GM19463 (cell line): ENCODE data around the gene ACOXL.

Experiments used
- ATAC-seq: cut with Tn5 transposase; IDR thresholded peaks from one replicate; pipeline ENCODE4 v1.9.1; 2021; ENCODE audit warnings: mild to moderate bottlenecking, moderate library complexity; ENCODE audit not compliant: unreplicated experiment

Gene ACOXL

DNA sequence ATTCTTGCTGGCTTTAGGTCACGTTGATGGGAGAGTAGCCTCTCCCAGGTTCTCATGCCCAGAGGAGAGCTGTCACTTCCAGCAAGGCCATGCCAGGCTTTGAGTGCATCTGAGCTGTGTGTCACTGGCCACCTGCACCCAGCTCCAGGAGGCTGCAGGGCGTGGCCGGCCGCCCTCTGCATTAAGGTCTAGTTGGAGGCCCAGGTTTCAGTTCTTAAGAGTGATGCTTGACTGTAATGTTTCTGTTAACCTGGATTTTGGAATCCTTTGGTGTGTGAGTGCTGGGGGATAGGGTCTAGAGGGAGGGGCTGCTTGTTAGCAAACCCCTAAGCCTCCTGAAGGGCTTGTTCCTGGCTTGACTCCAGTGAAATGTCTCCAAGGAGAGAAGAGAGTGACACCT is 140.1 kb downstream of the ACOXL start:
- ATAC-seq = no peak

DNA sequence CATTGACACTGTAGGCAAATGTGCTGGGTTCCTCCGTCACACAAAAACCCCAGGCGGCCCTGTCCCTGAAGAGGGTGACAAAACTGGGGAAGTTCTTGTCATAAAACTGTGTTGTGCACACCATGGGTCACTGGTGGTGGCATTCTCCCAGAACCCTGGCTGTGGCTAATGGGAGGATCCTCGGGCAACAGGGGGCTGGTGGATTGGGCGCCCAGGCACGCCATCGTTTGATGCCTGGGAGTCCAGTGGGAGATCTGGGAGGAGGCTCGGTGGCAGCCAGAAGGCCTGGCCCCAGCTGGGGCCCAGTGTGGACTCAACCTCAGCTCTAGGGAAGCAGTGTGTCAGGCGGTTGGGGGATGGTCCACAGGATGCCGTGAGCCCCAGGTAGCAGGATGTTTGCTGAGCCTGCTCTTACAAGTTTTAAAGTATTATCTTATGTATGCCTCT is 140.7 kb downstream of the ACOXL start:
- no peak for ATAC-seq

DNA sequence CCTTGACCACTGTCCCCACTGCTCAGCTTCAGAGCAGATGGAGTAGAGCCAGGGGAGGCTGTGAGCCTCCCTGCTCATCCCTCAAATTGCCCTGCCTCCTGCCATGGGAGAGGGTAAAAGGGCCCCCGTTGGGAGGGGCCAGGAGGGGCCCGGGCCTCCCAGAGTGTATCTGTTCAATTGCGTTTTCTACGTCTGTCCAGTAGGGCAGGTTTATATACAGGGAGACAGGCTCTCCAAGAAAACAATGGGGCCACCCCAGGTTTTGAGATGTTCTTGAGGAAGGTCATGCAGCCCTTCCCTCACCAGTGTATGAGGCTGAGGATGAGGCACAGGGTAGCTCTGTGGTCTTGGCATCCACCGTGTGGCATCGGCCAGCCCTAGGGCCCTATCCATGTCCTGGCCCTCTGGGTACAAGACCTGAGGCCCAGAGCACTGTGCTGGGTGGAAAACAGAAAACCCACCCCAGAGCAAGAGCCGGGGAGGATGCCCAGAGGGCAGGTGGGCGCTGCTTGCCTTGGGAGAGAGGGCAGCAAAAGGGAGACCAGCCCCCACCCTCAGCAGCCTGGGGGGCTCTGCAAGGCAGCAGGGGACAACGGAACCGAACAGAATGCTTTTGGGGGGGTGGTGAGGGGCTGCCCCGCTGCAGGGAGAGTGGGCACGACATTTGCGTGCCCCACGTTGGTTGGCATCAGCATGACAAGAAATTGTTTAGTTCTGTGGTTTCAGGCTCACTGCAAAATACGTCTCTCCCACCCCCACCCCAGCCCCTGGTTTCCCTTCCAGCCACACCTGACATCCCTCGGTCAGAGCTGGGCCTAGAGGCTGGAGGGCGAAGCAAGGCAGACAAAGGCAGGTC is 141.5 kb downstream of the ACOXL start:
- no peak for ATAC-seq

DNA sequence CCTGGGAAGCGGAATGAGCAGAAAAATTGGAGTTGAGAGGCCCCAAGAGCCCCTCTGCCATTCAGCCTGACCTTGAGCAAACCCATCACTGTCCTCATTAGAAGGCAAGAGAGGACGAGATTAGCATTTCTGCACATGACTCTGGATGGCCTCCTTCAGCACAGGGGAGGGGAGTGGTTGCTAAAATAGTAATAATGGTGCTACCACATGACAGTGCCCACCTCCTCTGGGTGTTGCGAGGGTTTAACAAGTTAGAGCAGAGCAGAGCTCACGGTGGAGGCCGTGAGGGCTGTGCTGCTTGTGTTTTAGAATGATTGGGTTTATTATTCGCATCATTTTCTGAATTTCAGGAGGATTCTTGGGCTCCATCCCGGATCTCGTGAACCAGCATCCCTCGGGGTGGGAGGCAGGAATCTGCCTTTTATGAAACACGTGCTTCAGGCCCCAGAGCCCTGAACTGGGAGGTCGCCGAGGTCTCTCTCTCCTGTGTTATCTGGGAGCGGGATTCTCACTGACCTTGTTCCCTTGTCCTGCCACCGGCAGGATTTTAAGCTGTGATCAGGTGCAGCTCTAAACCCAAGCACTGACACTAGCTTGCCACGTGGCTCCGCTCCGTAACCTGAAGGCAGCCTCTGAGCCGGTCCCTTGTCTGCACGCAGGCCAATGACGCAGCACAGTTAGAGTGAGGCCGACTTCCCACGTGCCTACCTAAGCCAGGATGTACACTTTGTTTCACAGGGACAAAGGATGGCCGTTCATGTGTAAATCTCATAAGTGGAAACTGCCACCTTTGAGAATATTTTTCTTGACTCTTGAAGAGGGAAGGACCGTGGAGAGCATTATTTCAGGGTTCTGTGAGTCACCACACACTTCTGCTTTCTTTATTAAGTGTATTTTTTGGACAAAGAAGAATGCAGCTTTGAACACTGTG is 142.3 kb downstream of the ACOXL start:
- ATAC-seq = no peak

DNA sequence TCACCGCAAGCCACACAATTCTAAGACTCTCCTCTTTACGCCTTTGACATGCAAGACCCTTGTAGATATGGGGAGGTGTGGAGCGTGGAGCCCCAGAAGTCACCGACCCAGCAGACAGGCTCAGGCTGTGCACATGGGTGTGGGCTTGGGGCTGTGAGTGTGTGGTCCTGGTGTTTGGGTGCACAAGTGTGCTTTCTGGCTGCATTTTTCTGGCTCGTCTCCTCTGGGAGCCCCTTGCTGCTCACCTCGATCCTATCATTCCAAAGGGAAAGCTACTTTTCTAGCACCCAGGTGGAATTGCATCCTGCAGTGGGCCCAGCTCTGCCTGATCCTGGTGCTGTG is 143.0 kb downstream of the ACOXL start:
- ATAC-seq = no peak

DNA sequence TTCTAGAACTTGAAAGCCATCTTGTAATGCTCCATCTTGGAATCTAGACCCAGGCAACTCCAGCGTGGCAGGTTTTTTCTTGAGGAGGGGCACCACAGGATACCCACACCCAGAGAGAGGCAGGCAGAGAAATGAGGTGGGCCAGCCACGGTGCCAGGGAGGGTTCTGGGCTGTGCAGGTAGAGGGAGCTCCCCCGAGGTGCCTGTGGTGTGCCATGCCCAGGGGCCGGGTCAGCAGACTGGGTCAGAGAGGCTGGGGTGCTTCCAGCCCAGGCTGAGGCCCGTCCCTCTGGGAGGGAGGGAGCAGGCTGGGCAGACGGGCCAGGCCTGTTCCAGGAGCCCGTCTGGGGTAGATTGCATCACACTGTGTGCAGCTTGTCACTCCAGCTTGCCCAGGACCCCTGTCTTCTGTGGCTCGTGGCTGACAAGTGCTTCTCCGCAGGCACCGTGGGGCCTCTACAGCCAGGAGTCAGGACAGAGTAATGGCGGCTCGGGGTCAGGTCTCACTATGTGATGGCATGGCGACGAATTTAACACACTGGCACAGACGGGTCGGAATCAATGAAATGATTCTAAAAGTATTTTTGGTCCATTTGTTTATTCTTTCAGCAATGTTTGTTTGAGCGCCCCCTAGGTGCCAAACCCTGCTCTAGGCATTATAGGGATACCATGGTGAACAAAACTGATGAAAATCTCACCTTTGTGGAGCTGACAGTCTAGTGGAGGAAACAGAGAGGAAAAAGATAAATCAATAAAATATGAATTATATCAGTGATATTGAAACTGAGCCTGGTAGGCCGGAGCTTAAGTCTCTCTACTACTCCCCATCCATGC is 144.0 kb downstream of the ACOXL start:
- no peak for ATAC-seq

DNA sequence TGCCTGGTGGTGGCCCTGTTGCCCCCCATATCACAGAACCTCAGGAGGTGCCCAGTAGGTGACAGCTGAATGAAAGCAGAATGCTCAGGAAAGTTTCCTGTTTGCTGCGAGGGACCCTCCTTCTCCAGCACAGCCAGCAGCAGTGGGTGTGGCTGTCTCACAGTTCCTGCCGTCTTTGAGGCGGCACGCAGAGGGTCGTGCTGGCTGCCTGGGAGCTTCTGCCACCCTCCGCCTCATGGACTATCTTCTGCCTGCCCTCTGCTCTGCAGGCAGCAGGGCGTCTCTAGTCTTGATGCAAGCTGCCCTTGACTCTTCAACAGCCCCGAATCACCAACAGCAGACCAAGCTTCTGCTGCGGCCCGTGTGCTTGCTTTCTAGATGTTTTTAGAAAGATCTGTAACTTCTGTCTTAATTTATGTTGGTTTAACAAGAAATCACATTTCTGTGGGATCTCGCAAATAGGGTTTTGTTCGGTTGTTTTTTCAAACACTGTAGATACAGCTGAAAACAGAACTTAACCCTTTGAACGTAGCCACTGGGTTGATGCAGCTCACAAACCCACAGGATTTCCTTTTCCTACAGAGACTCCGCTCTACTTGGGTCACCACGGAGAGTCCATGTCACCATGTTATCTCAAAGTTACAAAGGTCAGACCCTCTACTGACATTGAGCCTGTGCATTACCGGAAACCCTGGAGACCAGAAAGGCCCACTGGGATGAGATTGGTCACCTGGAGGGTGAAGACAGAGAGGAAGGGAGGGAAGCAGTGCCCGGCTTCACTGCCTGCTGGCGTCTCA is 144.9 kb downstream of the ACOXL start:
- no peak for ATAC-seq

DNA sequence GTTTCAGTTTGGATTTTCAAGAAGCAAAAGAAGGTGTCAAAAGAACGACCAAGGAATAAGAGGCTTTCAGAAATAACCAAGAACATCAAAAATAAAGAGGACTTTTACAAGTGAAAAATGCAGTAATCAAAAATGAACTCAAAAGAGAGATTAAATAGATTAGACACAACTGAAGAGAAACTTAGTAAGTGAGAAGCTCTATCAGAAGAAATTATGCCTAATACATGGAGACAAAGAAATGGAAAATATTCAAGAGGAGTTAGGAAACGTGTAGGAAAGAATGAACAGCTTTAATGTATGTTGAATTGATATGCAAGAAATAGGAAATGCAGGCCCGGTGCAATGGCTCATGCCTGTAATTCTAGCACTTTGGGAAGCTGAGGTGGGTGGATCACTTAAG is 145.8 kb downstream of the ACOXL start:
- no peak for ATAC-seq

DNA sequence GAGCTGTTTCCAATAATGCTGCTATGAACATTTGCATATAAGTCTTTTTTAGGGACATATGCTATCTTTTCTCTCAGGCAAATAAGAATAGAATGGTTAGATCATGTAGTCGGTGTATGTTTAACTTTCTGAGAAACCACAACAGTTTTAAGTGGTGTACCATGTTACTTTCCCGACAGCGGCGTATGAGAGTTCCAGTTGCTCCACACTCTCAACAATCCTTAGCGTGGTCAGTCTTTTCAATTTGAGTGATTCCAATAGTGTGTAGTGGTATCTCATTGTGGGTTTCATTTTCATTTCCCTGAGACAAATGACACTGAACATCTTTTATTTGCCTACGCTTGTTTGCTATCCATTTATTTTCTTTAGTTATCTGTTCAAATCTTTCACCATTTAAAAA is 149.5 kb downstream of the ACOXL start:
- no peak for ATAC-seq

DNA sequence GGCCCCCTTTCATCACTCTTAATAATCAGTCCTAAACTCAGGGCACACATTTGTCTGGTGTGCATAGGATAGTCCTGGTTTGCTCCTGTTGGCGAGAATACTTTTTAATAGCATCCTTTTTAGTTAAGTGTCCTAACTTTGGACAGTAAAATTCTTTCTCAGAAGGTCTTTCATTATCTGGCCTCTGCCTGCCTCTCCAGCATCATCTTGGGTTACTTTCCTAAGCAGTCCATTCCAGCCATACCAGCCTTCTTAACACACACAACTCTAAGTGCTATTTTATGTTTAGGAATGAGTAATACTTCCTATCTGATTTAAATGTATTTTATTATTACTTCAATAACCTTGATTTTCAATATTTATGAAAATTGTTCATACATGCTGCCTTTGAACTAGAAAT is 151.0 kb downstream of the ACOXL start:
- ATAC-seq = no peak

DNA sequence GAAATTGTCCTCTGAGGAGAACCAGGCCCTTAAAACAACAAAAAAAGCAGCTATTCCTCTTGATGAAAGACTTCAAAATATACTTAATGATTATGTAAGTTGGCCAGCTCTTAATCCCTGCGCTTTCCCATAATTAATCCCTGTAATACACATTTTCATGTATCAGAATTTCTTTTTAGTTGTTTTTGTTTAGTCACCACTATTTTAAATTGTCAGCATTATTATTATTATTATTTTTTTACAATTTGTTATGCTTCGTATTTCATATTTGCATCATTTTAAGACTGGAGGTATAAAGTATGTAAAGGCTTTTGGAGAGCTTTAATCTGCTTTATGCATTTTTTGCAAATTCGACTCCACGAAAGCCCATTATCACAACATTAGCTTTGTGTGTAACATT is 152.9 kb downstream of the ACOXL start:
- ATAC-seq = no peak

DNA sequence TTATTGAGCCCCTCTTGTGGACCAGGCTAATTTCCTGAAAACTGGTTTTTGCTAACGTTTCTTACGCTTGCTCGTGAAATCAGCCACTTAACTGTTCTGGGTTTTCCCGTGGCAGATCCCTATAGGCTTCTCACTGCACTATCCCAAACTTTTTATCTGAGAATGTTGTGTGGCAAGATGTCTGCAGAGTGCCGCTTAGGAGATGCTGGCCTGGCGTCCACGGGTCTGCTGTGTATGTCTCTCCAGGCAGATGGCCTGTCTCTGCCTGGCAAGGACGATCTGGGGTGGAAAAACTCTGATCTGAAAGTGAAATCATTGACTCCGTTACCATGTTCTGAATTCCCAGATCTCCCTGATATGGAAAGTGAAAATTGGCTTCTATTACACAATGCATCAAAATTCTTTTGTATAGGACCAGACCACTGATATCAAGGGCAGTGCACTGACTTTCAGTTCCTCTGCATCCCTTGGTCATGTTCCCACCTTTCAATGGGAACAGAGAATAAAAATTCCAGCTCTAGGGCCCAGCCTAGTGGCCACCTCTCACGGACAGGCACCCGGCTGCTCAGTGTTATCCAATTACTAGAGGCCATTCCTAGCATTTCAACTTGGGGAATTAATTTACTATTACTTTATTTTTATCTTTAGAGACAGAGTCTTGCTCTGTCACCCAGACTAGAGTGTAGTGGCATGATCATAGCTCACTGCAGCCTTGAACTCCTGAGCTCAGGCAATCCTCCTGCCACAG is 154.6 kb downstream of the ACOXL start:
- ATAC-seq = no peak

DNA sequence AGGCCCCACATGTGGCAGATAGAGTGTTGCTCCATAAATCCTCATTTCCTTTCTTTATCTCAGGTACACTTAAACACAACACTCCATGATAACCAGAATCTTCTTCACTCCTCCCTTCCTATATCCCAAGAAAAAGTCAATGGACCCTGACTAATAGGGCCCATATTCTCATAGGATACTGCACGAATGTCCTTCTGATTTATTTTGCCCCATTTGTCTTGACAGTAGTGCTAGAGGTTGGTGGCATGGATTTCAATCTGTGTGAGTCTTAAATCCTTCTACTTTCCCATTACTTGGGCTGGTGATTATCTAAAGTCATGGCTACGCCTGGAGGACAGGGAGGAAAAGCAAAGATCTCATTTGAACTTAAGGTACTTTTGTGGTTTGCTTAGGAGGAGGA is 156.0 kb downstream of the ACOXL start:
- no peak for ATAC-seq

DNA sequence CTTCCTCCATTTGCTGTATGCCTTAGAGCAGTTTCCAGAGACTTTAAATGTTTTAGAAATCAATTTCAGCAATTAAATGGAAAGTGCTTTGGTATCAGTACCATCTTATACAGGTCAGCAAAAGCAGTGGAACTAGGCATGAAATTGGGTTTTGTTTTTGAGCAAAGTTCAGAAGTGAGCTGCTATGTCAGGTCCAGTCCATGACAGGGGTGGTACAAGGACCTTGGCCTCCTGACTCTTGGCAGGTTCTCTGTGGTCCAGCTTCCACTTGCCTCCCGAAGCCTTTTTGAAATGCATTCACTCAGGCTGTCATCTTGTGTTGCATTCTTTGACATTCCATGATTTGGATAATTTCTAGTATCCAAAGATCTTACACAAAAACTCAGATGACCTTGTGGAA is 159.3 kb downstream of the ACOXL start:
- no peak for ATAC-seq

DNA sequence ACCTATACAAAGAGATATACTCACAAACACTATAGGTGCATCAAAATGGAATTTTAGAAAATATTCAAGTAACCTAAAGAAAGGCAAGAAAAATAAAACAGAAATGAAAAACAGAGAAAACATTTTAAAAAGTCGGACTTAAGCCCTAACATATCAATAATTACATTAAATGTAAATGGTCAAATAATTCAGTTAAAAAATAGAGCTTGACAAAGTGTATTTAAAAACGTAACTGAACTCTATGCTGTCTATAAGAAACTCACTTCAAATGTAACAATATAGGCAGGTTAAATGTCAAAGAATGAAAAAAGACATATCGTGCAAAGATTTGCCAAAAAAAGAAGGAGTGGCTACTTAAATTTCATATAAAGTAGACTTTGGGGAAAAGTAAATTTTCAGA is 163.9 kb downstream of the ACOXL start:
- ATAC-seq = no peak

DNA sequence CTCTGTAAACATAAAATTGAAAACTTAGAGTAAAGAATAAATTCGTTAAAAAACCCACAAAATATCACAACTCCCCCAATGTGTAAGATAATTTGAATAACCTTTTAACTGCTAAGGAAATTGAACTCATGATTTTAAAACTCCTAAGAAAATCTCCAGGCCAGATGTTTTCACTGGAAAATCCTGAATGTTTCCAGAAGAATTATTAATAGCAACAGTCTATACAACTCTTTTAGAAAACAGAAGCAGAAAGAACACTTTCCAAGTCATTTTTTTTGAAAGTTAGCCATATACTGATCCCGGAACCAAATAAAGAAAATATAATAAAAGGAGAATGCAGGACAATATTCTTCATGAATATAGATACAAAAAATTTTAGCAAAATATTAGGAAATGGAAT is 165.6 kb downstream of the ACOXL start:
- ATAC-seq = no peak

DNA sequence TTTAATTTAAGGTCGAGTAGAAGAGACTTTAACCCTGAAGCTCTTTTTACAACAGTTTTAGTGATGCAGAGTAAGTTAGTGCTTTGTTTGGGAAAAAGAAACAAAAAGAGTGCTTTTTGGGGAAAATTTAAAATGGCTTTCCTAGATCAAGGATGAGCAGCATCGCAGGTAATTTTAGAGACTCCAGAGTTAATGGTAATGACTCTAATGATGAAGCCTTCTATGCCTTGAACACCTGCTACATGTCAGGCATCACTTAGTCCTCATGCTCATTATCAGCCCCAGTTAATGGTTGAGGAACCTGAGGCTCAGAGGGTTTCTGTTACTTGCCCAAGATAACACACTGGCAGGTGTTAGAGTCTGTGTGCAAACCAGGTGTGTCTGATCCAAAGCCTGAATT is 167.8 kb downstream of the ACOXL start:
- ATAC-seq = no peak

DNA sequence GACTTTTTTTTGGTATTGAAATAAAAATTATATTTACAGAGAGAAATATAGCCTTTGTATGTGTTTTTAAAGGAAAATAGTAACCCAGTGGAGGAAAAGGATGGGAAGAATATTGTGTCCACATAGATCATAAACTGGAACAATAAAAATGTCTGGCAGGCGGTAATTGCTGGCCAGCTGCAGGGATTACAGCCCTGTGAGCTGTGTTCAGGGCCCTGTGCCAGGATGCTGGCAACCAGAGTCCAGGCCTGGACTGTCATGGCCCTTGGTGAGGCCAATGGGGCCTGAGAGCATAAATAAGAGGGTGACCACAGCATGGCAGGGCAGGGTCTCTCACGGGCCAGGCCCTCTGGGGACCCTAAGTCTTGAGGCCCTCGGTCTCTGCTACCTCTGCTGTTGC is 171.2 kb downstream of the ACOXL start:
- ATAC-seq = no peak

DNA sequence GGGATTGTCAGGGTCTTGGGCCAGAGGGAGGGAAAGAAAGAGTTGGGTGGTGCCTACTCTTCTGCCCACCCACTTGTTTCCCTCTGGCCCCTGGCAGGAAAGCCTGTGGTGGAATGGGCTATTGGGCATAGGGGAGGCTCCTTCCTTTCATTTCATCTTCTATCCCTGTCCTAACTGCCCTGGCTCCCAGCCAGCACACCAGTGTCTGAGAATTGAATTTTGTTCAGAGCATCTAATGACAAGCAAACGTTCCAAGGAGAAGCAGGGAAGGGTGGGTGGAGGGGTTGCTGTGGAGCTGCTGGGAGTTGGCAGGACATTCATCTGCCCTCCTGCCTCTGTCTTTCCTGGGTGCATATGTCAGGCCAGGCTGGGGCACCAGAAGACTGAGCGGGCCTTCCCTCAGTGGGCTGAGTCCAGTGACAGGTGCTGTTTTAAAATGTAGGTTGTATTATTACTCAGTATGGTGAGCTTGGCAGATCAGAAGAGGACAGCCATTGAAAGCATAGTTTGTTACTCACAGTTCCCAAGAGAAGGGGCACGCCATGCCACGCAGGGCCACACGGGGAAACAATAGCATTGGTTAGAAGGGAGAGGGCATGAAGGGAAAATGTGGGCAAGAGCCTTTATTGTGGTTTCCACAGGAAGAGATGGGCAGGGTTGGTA is 171.9 kb downstream of the ACOXL start:
- no peak for ATAC-seq
